KMS-11 (cell line): ENCODE results near the gene PDE6A.

ENCODE experiments used
- H2AFZ ChIP-seq: fragments of 200-600 bp; sonication (generic); 2 replicates; pipeline ENCODE4 v1.6.1; 2016; ENCODE audit warnings: antibody characterized with exemption, mixed run types, low read depth
- H3K27ac ChIP-seq: fragments of 200-600 bp; sonication (generic); 2 replicates; pipeline ENCODE4 v1.6.1; 2016; ENCODE audit warnings: mild to moderate bottlenecking, mixed run types
- H3K27me3 ChIP-seq: fragments of 200-600 bp; sonication (generic); 2 replicates; pipeline ENCODE4 v1.6.1; 2017; ENCODE audit warnings: mild to moderate bottlenecking, low read depth, mixed run types, moderate library complexity; ENCODE audit not compliant: insufficient read depth
- H3K36me3 ChIP-seq: fragments of 200-600 bp; sonication (generic); 2 replicates; pipeline ENCODE4 v1.6.1; 2017; ENCODE audit warnings: mild to moderate bottlenecking, mixed run types; ENCODE audit not compliant: insufficient read depth
- H3K4me1 ChIP-seq: fragments of 200-600 bp; sonication (generic); 2 replicates; pipeline ENCODE4 v1.6.1; 2016; ENCODE audit warnings: mild to moderate bottlenecking, low read depth, mixed run types; ENCODE audit not compliant: poor library complexity, severe bottlenecking
- H3K4me2 ChIP-seq: fragments of 200-600 bp; sonication (generic); 2 replicates; pipeline ENCODE4 v1.7.0; 2016; ENCODE audit warnings: mild to moderate bottlenecking, mixed run types
- H3K4me3 ChIP-seq: fragments of 200-600 bp; sonication (generic); IDR thresholded peaks from 2 replicates; pipeline ENCODE4 v1.6.1; 2017; ENCODE audit warnings: low read depth, low read length, mixed read lengths; ENCODE audit not compliant: insufficient read depth
- H3K79me2 ChIP-seq: fragments of 200-600 bp; sonication (generic); 2 replicates; pipeline ENCODE4 v1.6.1; 2016; ENCODE audit warnings: low read depth, mixed run types; ENCODE audit not compliant: insufficient read depth
- H3K9ac ChIP-seq: fragments of 200-600 bp; sonication (generic); 2 replicates; pipeline ENCODE4 v1.6.1; 2016; ENCODE audit warnings: mild to moderate bottlenecking, mixed run types
- H4K20me1 ChIP-seq: fragments of 200-600 bp; sonication (generic); 2 replicates; pipeline ENCODE4 v1.6.1; 2016; ENCODE audit warnings: mild to moderate bottlenecking, mixed run types; ENCODE audit not compliant: insufficient read depth
- CTCF ChIP-seq: fragments of 200-600 bp; sonication (generic); conservative IDR thresholded peaks from 2 replicates; pipeline ENCODE4 v1.6.1; 2017; ENCODE audit warnings: low read depth, mild to moderate bottlenecking, antibody characterized with exemption, low read length, moderate library complexity, mixed read lengths

The PDE6A gene

GRCh38 chr5:149907828-149908227, 36.8 kb downstream of the PDE6A start:
- Histone ChIP-seq H3K36me3 (no peaks in the 10 kb centered on the region), H3K4me3 (no peak overlapping the region), H3K4me1 (no peaks in the 10 kb centered on the region), H3K9ac (no peak overlapping the region), H3K27ac (no peak overlapping the region), H3K27me3 (no peaks in the 10 kb centered on the region), H3K79me2 (no peaks in the 10 kb centered on the region), H2AFZ (no peak overlapping the region), H3K4me2 (no peak overlapping the region), H4K20me1 (no peaks in the 10 kb centered on the region)
- TF ChIP-seq CTCF, result no peak

DNA sequence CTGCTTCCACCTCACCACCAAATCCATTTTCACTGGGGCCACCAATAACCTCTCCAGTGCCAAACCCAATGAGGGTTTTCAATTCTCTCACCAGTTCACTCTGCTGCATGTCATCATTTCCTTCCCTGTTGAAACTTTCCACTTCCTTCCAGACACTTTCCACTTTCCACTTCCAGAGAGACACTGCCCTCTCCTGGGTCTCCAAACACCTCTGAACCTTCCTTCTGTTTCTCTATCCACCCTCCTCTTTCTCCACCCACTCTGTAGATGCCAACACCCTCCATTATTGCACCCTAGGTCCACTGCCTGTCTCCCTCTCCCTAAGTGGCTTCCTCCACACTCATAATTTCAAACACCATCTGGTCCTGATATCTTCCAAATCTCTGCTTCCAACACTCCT, 39.6 kb downstream of the PDE6A start:
- H3K4me2 ChIP-seq, result no peak overlapping the region
- no peaks in the 10 kb centered on the region for H3K36me3 ChIP-seq
- peaks cover 22% of the 10 kb centered on the region for H3K4me1 ChIP-seq
- H2AFZ ChIP-seq, result no peak overlapping the region
- H3K27ac ChIP-seq, result no peak overlapping the region
- H3K79me2 ChIP-seq, result no peaks in the 10 kb centered on the region
- no peak overlapping the region for H3K9ac ChIP-seq
- TF ChIP-seq CTCF, result no peak
- H4K20me1 ChIP-seq, result no peaks in the 10 kb centered on the region
- no peaks in the 10 kb centered on the region for H3K27me3 ChIP-seq
- no peak overlapping the region for H3K4me3 ChIP-seq

DNA sequence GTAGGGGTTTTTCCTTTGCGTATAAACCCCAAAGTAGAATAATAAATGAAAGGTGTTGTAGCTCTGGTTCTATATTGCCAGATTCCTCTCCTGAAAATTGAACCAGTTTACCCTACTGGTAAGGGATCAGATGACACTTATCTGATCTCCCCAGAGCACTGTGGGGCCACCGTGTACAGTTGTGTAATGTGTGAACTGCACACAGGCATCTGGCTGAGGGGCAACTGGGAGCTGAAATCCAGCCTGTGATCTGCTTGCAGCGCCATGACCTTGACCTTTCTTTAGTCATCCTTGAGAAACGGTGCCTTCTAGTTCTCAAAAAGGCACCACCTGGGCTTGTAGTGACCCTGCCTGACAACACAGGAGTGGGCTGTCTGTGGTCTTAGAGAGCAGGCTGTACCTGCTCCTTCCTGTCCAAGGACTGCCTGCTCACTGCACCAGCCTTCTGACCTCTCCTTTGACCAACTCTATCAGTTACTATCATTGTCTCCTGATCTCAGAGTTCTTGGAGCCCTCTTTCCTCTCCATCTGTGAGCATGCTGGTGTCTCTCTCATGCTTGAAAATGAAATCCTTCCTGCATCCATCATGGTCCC, 40.2 kb downstream of the PDE6A start:
- H3K9ac ChIP-seq, result no peak overlapping the region
- TF ChIP-seq CTCF, result no peak
- peaks cover 22% of the 10 kb centered on the region for H3K4me1 ChIP-seq

GRCh38 chr5:149903404-149903803, 41.2 kb downstream of the PDE6A start:
- Histone ChIP-seq H3K27ac (no peak overlapping the region), H3K9ac (no peak overlapping the region), H3K4me2 (no peak overlapping the region), H3K4me3 (no peak overlapping the region), H3K27me3 (no peaks in the 10 kb centered on the region), H3K79me2 (no peaks in the 10 kb centered on the region), H3K36me3 (no peaks in the 10 kb centered on the region), H2AFZ (no peak overlapping the region), H4K20me1 (no peaks in the 10 kb centered on the region), H3K4me1 (peaks cover 22% of the 10 kb centered on the region)
- TF ChIP-seq CTCF, result no peak

More for the DNA sequence above, 40.2 kb downstream of the PDE6A start:
- no peak overlapping the region for H2AFZ ChIP-seq
- H3K79me2 ChIP-seq, result no peaks in the 10 kb centered on the region
- no peaks in the 10 kb centered on the region for H3K36me3 ChIP-seq
- no peak overlapping the region for H3K27ac ChIP-seq
- H3K4me2 ChIP-seq, result no peak overlapping the region
- no peak overlapping the region for H3K4me3 ChIP-seq
- no peaks in the 10 kb centered on the region for H4K20me1 ChIP-seq
- no peaks in the 10 kb centered on the region for H3K27me3 ChIP-seq
